Fibroblast of the conjunctiva (primary cell): ENCODE measurements around the gene LYPD3.

Experiments used
- DNase-seq: peaks from one replicate; pipeline ENCODE4 v3.0.0-alpha.2; 2010; ENCODE audit warnings: low read depth

The LYPD3 gene

GRCh38 chr19:43430976-43431375, 34.4 kb downstream of the LYPD3 start:
- DNase-seq = no peak

- DNase-seq = no peak
Measured at GRCh38 chr19:43430142-43430710, 35.2 kb downstream of the LYPD3 start.

- no peak for DNase-seq
Measured at GRCh38 chr19:43429395-43429794, 36.0 kb downstream of the LYPD3 start.

GRCh38 chr19:43425567-43426392, 39.6 kb downstream of the LYPD3 start:
- DNase-seq = peak; percentile 10

DNA sequence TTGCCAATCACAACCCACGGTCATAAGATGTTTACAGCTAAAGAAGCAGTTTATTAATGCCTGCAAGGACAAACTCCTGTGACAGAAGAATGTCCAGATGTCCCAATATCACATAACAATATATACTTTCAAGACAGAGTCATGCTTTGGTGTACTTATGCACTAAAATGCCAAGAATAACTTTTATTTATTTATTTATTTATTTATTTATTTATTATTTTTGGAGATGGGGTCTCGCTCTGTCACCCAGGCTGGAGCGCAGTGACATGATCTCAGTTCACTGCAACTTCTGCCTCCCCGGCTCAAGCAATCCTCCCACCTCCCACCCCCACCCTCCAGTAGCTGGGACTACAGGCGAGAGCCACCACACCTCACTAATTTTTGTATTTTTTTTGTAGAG, 41.6 kb downstream of the LYPD3 start:
- DNase-seq = no peak

DNA sequence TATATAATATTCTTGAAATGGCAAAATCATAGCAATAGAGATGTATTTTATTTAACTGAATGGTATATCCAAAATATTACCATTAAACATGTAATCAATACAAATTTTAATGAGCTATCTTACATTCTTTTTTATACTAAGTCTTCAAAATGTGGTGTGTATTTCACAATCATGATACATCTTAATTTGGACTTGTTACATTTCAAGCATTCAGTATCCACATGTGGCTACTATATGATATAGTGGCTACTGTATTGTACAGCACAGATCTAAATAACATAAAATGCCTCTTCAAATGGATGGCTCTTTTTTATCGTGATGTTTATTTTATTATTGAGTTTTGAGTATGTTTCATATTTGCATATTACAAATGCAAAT, 42.7 kb downstream of the LYPD3 start:
- no peak for DNase-seq

GRCh38 chr19:43422000-43422688, 43.3 kb downstream of the LYPD3 start:
- no peak for DNase-seq

- DNase-seq = no peak
Measured at GRCh38 chr19:43420954-43421353, 44.5 kb downstream of the LYPD3 start.

GRCh38 chr19:43416951-43417623, 48.3 kb downstream of the LYPD3 start:
- no peak for DNase-seq

- no peak for DNase-seq
Measured at GRCh38 chr19:43414554-43414953, 50.9 kb downstream of the LYPD3 start, which contains the start of gene TEX101. TSS of gene TEX101 (plus strand) at chr19:43414890. CDS start at chr19:43415920, 1,030 bp downstream.

DNA sequence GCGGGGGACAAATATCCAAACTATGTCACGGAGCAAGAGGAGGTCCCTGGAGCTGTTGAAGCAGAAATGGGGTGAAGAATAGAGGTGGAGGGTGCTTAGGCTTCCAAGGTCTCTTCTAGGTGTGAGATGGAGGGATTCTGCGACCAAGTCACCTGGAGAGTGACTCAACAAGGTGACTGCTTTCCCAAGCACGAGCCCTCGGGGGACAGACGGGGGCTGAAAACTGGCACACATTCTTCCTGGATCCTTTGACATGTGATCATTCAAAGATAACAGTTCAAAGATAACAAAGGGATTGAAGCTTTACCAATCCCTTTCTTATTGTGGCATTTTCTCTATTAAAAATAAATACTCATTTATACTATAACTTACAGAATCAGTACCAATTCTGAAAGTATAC, 53.0 kb downstream of the LYPD3 start:
- DNase-seq = no peak
